T-helper 1 cell (primary cell): Measurements from ENCODE around the gene MYO1A.
"Not testable (repeated sequence)": the region's sequence is repeated elsewhere in the genome, so short reads cannot be mapped to it uniquely, and the experiment has no call there.

Source experiments
- DNase-seq, 5 donors: peaks; one replicate each; pipeline ENCODE4 v3.0.0-alpha.2; 2012 to 2020

MYO1A gene

DNA sequence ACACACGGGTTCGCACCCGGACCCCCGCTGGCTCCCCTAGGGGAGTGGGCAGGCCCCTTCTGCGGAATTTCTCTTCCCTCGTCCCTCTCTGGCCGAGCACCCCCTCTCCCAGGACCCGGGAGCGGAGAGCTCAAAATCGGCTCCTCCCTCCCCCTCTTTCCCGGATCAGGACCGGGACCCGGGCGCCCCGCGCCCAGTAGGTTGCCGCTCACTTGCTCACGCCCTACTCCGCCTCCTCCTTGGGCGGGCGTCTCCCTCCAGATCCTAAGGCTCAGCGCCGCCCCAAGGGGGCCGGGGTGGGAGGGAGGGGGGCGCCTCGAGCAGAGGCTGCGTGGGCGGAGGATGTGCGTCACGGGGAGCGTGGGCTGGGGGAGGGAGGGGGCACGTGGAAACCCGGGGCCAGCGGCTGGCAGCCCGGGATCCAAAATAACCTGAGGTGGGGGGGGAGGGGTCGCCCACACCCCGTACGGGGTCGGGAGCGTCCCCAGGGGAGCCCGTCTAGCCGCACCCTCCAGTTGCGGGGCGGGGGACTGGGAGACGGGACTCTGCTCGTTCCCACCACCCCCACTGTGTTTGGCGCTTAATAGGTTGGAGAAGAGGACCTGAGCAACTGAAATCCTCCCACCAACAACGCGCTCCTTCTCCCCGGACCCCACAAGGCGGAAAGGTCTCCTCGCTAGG lies 37.2 kb upstream of the MYO1A start:
- peak; percentile 84 to 93 (median 90) for DNase-seq

DNA sequence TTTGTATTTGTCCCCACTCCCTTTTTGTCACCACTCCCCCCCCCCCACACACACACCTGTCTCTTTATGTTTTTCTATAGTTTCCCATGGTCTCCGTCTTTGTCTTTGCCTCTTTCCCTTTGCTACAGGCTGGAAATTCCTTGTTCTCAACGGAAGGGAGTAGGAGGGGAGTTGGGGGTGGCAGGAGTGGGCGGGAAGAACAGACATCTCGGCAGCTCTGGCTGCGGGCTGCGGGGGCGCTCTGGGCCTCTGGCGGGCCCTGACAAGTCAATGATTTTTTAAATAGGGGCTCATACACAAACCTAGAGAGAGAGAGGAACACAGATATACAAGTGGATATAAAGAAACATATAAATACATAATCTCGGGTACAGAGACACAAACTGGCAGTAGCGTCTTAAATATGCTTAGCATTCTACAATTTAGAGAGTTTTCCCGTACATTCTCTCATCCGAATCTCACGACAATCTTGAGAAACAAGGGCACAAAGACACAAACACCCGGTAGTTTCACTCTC lies 36.6 kb upstream of the MYO1A start:
- peak in 2 of 5 donors; percentile 24 to 40 for DNase-seq

- DNase-seq, result peak in 1 of 5 donors; percentile 38
Observed at GRCh38 chr12:57085999-57086492, 36.1 kb upstream of the MYO1A start.

DNA sequence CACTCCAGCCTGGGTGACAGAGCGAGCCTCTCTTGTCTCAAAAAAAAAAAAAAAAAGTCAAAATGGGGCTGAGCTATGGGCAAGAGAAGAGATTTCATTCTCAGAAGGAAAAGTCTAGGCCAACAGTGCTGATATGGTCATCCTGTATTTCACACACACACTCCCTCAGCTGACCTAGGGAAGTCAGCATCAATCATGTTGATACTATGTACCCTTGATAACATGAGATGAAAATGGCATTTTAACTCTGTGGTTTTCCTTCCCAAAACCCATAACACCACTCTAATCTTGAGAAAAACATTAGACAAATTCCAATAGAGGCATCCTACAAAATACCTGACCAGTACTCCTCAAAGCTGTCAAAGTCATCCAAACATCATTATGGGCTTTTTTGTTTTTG lies 30.9 kb upstream of the MYO1A start:
- DNase-seq, result no peak

GRCh38 chr12:57079821-57080220 lies 29.9 kb upstream of the MYO1A start:
- DNase-seq, result no peak

GRCh38 chr12:57078519-57079404 lies 28.8 kb upstream of the MYO1A start, which contains the start of gene NEMP1:
Gene NEMP1, minus strand, starts transcription at chr12:57078791. Its CDS starts 46 bp downstream, at chr12:57078745.
- peak; percentile 93 to 100 (median 96) for DNase-seq

DNA sequence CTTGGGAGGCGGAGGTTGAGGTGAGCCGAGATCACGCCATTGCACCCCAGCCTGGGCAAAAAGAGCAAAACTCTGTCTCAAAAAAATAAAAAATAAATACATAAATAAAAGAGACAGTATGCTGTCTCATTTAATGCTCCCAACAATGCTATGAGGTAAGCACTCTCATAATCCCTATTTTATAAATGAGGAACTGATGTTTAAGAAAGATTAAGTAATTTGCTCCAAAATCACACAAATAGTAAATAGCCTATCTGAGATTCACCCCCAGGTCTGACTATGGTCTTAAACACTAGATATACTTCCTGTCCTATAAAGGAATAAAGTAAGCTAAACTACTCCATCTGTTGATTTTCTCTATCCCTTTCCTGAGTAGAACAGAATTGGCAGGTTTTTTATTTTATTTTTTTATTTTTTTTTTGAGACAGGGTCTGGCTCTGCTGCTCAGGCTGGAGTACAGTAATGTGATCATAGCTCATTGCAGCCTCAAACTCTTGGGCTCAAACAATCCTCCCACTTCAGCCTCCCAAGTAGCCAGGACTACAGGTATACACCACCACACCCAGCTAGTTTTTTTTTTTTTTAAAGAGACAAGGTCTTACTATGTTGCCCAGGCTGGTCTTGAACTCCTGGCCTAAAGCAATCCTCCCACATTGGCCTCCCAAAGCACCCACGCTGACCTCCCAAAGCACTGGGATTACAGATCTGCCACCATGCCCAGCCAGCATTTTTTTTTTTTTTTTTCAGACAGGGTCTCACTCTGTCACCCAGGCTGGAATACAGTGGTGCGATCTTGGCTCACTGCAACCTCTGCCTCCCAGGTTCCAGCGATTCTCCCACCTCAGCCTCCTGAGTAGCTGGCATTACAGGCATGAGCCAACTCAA lies 23.9 kb upstream of the MYO1A start:
- not testable (repeated sequence) for DNase-seq

- no peak for DNase-seq
Observed at GRCh38 chr12:57072661-57073060, 22.7 kb upstream of the MYO1A start.

DNA sequence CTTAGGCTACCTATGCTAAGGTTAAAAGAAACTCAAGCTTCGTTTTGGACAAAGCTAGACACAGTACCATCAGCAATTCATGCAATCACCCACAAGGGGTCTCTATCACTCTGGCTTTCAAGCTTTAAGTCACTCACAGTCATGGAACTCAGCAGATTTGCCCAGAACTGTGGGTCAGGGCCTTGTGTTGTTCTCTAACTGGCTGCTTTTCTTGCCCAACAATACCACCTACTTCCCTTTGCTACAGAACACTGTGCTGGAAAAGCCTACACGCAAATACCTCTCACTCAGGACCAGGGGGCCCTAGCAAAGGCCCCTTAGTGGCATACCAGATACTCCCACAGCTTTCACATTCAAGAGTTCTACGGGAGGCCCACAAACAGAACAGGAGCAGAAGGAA lies 19.6 kb upstream of the MYO1A start:
- DNase-seq, result peak in 4 of 5 donors; percentile 29 to 77 (median 52)

- no peak for DNase-seq
Observed at GRCh38 chr12:57066245-57066644, 16.3 kb upstream of the MYO1A start.

- peak in 4 of 5 donors; percentile 38 to 84 (median 46) for DNase-seq
Observed at GRCh38 chr12:57063991-57064685, 14.2 kb upstream of the MYO1A start.

GRCh38 chr12:57058454-57058853 lies 8.5 kb upstream of the MYO1A start:
- DNase-seq, result no peak

DNA sequence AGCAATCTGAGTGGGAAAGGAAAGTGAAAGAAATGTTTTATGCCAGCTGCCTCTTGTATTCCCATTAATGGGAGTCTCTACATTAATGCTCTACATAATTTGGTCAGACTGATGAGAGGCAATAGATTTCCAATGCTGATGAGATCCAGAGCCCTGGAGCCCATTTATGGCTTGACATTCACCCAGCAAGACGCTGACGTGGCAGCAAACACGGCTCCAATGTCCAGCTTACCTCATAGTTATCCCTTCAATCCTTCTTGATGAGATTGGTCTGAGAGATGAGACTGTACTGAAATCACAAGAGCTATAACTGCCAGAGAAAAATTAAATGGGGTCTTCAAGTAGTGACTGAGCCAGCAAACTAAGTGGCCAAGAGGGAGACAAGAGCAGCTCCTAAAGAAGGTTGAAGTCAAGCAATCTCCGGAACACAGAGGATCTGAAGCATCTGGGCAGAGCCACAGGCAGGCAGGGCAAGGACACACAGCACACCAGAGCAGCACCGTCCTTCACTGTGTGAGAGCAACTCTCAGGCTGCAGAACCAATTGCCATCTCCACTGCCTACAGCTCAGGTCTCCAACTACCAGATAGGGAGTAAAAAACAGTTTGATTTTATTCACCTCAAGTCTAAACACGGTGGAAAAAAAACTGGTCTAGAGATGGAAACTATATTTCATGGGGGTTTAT lies 7.3 kb upstream of the MYO1A start:
- DNase-seq, result no peak

- DNase-seq, result no peak
Observed at GRCh38 chr12:57055824-57056223, 5.9 kb upstream of the MYO1A start.

- DNase-seq, result not testable (repeated sequence)
Observed at GRCh38 chr12:57053901-57054300, 4.0 kb upstream of the MYO1A start.

GRCh38 chr12:57053146-57053545 lies 3.2 kb upstream of the MYO1A start:
- DNase-seq, result not testable (repeated sequence)

DNA sequence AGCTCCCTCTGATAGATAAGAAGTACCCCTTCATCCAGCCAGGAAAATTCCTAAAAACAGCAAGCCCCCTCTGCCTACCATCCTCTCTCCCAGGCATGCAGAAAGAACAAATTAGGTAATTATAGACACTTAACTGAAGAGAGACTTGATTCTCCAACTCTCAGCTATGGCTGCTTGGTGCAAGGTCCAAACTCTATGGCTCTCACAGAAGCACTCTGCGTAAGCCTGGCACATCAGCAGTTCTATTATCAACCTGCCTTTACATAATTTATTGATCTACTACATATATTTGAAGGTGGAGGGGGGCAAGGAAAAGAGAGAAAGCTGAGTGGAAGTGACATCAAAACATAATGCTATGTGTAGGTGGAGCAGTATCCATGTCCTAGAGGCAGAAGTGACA lies 1.1 kb upstream of the MYO1A start:
- DNase-seq, result no peak

DNA sequence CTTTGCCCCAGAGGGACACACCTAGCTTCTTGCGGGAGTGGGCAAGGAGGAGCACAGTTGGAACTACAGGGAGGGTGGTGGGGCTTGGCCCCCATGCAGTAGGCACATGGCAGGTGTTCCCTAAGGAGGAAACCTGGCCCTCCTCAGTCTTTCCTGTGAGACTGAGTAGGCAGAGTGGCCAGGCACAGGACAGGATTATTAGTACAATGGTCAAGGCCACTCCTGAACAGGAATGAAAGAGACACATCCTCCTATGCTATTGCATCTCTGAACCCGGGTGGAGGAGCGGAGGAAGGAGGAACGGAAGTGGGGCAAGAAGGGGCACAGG lies 846 bp downstream of the MYO1A start:
- DNase-seq, result no peak

DNA sequence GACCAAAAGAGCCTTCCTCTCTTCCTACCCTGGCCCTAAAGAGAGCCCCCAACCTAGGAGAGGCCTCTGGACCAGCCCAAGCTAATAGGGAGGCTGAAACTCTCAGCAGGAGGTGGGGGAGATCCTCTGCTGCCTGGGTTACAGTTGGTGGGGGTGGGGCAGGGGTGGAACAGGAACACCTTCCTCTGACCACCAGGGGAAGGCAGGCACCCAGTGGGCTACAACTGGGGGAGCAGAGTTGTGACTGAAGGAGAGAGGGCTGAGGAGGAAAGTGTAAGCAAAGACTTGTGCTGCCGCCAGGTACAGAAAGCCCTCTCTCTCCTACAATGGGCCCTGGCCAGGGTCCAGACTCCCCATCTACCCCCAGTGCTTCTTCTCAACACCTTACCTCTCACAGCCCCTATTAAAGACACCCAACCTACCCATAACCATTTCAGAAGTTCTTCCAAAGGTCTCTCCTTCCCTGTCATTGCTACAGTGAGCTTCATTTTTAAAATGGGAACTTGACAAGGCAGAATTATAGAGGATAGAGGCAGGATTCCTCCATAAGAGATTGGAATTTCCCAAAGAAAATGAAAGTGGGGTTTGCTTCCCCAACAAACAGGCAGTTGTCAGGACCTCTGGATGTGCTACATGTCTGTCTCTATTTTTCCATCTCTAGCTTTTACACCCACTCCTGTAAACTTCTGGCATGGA lies 1.4 kb downstream of the MYO1A start:
- no peak for DNase-seq

GRCh38 chr12:57047981-57048380 lies 1.9 kb downstream of the MYO1A start:
- no peak for DNase-seq
